RCC 7860 (cell line): Measurements from ENCODE around the gene MAGI2.
"Not testable (repeated sequence)": the region's sequence is repeated elsewhere in the genome, so short reads cannot be mapped to it uniquely, and the experiment has no call there.

ENCODE experiments used
- DNase-seq: peaks from one replicate; pipeline ENCODE4 v3.0.0-alpha.2; 2015; ENCODE audit warnings: low spot score
- FAIRE-seq: peaks from 2 replicates; lab custom pipeline; 2012; peaks lifted over from hg19 to GRCh38; lab: Jason Lieb, UNC

MAGI2 gene

GRCh38 chr7:78968951-78969350 lies 484.5 kb downstream of the MAGI2 start:
- no peak for FAIRE-seq
- DNase-seq, result no peak

GRCh38 chr7:78967561-78967960 lies 485.9 kb downstream of the MAGI2 start:
- DNase-seq, FAIRE-seq: not testable (repeated sequence)

GRCh38 chr7:78967046-78967445 lies 486.4 kb downstream of the MAGI2 start:
- no peak for DNase-seq
- FAIRE-seq, result no peak

GRCh38 chr7:78959477-78959876 lies 494.0 kb downstream of the MAGI2 start:
- DNase-seq (peak; percentile 28), FAIRE-seq (no peak)

GRCh38 chr7:78955329-78955728 lies 498.1 kb downstream of the MAGI2 start:
- FAIRE-seq (no peak), DNase-seq (no peak)

GRCh38 chr7:78953726-78954363 lies 499.6 kb downstream of the MAGI2 start:
- FAIRE-seq, result no peak
- no peak for DNase-seq

GRCh38 chr7:78953090-78953489 lies 500.4 kb downstream of the MAGI2 start:
- DNase-seq, result no peak
- FAIRE-seq, result no peak

- FAIRE-seq, result no peak
- no peak for DNase-seq
Observed at GRCh38 chr7:78939669-78940068, 513.8 kb downstream of the MAGI2 start.

- no peak for FAIRE-seq
- DNase-seq, result no peak
Observed at GRCh38 chr7:78924581-78924980, 528.9 kb downstream of the MAGI2 start.

- DNase-seq, result no peak
- FAIRE-seq, result no peak
Observed at GRCh38 chr7:78912781-78913180, 540.7 kb downstream of the MAGI2 start.

- DNase-seq (no peak), FAIRE-seq (no peak)
Observed at GRCh38 chr7:78906735-78907134, 546.7 kb downstream of the MAGI2 start.

GRCh38 chr7:78905436-78905835 lies 548.0 kb downstream of the MAGI2 start:
- FAIRE-seq (no peak), DNase-seq (no peak)

- DNase-seq, result no peak
- FAIRE-seq, result no peak
Observed at GRCh38 chr7:78904983-78905382, 548.5 kb downstream of the MAGI2 start.

- DNase-seq (no peak), FAIRE-seq (no peak)
Observed at GRCh38 chr7:78901566-78901965, 551.9 kb downstream of the MAGI2 start.

GRCh38 chr7:78900806-78901205 lies 552.7 kb downstream of the MAGI2 start:
- DNase-seq (no peak), FAIRE-seq (no peak)

GRCh38 chr7:78895393-78895792 lies 558.1 kb downstream of the MAGI2 start:
- no peak for DNase-seq
- no peak for FAIRE-seq

GRCh38 chr7:78879206-78879605 lies 574.3 kb downstream of the MAGI2 start:
- no peak for FAIRE-seq
- DNase-seq, result no peak

GRCh38 chr7:78873117-78873516 lies 580.4 kb downstream of the MAGI2 start:
- FAIRE-seq, result no peak
- no peak for DNase-seq

- DNase-seq, result no peak
Observed at GRCh38 chr7:78864339-78864738, 589.1 kb downstream of the MAGI2 start.

GRCh38 chr7:78863281-78863680 lies 590.2 kb downstream of the MAGI2 start:
- DNase-seq (no peak), FAIRE-seq (no peak)

More at GRCh38 chr7:78864339-78864738, 589.1 kb downstream of the MAGI2 start:
- FAIRE-seq, result no peak

GRCh38 chr7:78862411-78862900 lies 591.0 kb downstream of the MAGI2 start:
- no peak for DNase-seq
- FAIRE-seq, result no peak

GRCh38 chr7:78852951-78853350 lies 600.5 kb downstream of the MAGI2 start:
- FAIRE-seq (no peak), DNase-seq (no peak)
